Medulla oblongata (tissue), 1 donor: ENCODE measurements around the gene AFG1L.
"Not testable (repeated sequence)": the region's sequence is repeated elsewhere in the genome, so short reads cannot be mapped to it uniquely, and the experiment has no call there.

Experiments
- DNase-seq: peaks from one replicate; pipeline ENCODE4 v3.0.0-alpha.2; 2015; ENCODE audit errors: extremely low spot score

Gene AFG1L

DNA sequence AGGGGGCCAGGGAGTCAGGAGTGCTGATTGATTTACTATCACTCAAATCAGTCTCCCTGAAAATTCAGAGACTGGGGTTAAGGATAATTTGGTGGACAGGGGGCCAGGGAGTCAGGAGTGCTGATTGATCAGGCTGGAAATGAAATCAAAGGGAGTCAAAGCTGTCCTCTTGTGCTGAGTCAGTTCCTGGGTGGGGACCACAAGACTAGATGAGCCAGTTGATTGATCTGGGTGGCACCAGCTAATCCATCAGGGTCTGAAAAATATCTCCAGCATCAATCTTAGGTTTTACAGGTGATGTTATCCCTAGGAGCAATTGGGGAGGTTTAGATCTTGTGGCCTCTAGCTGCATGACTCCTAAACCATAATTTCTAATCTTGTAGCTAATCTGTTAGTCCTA lies 6.1 kb upstream of the AFG1L start:
- no peak for DNase-seq

DNA sequence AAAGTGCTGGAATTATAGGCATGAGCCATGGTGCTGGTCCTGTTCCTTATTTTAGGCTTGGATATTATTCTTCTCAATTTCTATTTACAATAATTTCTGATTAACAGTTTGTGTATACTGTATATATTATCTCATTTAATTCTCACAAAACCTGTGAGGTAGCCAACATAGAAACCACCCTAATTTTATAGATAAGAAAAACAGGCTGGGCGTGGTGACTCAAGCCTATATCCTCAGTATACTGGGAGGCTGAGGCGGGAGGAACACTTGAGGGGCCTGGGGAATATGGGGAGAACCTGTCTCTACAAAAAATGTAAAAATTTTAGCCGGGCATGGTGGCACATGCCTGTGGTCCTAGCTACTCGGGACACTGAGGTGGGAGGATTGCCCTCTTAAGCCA lies 3.8 kb upstream of the AFG1L start:
- DNase-seq: no peak

DNA sequence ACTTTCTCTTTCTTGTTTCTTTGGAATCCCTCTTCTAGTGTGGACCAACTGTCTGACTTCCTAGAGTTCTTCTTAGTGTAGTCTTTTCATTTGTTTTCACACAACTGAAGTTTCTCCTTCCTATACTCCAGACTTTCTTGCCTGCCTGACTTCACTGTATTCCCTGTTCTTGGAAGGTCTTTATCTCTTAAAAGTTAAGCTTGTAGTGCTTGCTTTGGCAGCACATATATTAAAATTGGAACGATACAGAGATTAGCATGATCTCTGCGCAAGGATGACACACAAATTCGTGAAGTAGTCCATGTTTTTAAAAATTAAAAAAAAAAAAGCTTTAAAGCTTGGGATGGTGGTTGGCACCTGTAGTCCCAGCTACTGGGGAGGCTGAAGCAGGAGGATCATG lies 2.3 kb upstream of the AFG1L start:
- DNase-seq: not testable (repeated sequence)

DNA sequence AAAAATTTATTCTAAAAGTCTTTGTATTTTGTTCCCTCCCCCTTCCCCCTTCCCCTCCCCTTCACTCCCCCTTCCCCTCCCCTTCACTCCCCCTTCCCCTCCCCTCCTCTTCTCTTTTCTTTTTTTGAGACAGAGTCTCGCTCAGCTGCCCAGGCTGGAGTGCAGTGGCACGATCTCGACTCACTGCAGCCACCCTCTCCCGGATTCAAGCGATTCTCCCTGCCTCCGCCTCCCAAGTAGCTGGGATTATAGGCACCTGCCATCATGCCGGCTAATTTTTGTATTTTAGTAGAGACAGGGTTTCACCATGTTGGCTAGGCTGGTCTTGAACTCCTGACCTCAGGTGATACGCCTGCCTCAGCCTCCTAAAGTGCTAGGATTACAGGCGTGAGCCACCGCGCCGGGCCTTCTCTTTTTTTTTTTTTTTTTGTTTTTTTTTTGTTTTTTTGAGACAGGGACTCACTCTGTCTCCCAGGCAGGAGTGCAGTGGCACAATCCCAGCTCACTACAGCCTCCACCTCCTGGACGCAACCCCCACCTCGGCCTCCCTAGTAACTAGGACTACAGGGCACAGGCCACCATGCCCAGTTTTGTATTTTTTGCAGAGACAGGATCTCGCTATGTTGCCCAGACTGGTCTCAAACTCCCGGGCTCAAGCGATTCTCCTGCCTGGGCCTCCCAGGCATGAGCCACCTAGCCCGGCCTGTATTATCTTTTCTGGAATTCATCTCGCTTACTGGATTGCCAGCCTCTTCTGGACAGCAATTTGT lies 1.1 kb upstream of the AFG1L start:
- no peak for DNase-seq

DNA sequence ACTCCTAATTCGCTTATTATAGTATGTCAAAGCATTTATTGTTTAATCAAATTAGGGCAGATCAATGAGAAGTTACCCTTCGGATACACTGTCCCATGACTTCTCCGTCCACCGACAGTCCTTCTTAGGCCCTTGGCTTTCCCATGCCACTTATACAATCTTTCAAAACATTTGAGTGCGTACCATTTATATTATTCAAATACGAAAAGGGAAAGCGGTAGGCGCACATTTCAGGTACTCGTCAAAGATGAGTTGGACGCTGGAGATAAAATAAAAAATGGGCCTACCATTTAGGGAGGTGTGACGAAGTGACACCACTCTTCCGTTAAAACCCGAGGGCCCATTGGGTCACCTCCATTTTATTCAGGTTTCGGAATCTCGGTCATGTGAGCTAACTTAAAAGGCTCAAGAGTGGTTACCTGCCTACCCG lies 542 bp upstream of the AFG1L start:
- no peak for DNase-seq

DNA sequence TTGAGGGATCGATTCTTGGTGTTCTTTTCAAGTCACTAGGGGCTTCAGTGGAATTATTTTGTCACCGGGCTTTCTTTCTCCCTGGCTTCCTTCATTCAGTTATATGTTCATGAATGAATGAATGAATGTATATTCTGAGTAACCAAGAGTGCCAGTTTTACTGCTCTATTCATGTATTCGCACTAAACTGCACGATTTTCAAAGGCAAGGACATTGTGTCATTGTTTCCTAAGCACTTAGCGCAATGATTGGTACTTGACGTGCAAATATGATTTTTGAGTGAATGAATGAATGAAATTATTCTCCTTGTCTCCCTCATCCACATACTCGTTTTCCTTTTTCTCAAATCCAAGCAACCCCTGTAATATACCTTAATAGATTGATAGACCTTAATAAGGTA lies 822 bp downstream of the AFG1L start:
- DNase-seq: no peak

DNA sequence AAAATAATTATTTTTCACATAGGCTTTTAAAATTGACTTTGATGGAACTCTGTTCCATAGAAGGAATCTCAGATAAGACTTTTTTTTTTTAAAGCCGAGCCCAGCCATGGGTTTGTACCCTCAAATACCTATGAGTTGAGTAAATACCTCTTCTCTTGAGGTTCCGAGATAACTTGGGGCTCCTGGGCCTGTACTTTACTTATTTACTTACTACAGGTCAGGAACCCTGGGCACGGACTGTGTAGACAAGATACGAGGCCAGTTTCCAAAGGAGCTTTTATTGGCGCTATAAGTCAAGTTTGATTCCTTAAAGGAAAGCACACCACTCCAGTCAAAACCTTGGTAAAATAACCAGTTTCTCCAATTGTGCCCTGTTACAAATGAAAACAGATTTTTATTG lies 7.5 kb downstream of the AFG1L start:
- no peak for DNase-seq

DNA sequence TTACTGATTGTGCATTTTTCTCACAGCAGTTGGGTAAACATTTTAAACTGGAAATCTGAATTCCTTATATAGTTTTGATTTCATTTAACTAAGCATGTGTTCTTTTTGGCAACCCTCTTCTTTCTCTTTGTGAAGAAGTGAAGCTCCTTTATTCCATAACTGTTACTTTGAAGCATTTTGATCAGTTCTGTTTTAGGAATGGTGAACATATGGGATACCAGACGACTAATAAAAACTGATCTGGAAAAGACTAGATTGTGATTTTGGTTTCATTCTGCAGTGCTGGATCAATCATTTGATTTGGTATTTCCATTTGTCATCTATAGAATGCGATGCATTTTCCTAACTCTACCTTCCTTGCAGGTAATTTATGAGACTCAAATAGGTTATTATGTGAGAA lies 9.8 kb downstream of the AFG1L start:
- DNase-seq: no peak

DNA sequence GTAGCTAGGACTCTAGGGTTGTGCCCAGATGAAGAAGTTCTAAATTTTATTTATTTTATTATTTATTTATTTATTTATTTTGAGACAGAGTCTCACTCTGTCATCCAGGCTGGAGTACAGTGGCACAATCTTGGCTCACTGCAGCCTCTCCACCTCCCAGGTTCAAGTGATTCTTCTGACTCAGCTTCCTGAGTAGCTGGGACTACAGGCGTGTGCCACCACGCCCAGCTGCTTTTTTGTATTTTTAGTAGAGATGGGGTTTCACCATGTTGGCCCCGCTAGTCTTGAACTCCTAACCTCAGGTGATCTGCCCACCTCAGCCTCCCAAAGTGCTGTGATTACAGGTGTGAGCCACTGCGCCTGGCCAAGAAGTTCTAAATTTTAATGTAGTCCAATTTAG lies 13.8 kb downstream of the AFG1L start:
- DNase-seq: not testable (repeated sequence)

DNA sequence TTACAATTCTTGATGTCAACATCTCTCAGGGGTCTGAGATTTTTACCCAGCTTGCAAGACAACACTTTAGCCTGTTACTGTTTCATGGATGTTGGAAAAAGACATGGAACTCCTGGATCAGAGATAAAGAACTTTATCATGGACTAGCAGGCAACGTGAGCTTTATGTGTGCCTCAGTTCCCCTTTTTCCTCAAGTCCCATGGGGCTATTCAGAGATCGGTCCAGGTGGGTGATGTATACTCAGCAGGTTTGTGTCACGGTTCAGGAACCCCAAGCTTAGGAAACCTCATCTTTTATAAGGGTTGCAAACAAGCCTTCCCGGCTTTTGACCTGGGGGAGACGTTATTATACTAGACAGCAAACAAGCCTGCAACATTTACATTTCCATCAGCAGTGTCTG lies 15.0 kb downstream of the AFG1L start:
- DNase-seq: no peak

DNA sequence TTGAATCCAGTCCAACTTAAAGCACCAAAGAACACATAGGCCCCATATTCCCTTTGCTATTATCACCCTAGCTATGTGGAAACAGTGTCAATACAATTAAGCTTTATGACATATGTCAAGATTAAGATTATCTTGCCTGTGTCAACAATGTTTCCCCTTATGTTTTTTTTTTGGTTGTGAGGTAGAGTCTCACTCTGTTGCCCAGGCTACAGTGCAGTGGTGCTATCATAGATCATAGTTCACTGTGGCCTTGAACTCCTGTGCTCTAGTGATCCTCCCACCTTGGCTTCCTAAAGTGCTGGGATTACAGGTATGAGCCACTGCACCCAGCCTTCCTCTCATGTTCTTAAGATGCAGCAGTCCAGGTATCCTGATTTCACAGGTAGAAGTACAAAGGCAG lies 17.8 kb downstream of the AFG1L start:
- no peak for DNase-seq

DNA sequence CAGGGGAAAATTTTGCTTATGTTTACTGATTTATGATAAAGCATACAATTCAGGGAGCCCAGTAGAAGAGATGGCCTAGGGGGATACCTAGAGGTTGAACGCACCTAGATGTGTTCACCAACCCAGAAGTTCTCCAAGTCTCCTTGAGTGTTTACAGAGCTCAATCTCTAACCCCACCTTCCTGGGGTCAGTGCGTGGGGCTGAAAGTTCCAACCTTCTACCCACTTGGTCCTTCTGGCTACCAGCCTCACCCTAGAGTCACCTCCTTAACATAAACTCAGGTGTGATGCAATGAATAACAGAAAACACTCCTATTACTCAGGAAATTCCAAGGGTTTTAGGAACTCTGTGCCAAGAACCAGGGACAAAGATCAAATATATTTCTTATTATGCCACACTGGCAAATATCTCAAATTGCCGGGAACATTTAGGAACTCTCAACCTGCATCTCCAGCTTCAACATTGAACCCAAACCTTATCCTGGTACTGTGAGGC lies 26.4 kb downstream of the AFG1L start:
- DNase-seq: no peak

DNA sequence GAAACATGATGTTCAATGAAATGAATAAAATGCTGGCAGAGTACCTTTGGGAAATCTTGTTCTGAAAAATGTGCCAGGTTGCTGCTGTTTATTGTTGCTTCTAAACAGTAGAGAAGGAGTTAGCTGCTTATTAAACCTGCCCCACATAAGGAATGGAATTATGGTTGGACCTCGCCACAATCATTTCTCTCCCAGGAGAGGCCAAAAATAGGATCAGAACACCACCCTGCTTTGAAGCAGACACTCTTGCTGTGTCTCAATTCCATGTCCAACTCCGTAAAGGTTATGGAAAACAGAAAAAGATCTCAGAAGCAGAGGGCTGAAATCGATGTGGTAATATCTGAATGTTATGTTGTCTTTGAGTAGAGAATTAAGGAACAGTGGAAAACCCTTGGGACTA lies 27.9 kb downstream of the AFG1L start:
- no peak for DNase-seq

DNA sequence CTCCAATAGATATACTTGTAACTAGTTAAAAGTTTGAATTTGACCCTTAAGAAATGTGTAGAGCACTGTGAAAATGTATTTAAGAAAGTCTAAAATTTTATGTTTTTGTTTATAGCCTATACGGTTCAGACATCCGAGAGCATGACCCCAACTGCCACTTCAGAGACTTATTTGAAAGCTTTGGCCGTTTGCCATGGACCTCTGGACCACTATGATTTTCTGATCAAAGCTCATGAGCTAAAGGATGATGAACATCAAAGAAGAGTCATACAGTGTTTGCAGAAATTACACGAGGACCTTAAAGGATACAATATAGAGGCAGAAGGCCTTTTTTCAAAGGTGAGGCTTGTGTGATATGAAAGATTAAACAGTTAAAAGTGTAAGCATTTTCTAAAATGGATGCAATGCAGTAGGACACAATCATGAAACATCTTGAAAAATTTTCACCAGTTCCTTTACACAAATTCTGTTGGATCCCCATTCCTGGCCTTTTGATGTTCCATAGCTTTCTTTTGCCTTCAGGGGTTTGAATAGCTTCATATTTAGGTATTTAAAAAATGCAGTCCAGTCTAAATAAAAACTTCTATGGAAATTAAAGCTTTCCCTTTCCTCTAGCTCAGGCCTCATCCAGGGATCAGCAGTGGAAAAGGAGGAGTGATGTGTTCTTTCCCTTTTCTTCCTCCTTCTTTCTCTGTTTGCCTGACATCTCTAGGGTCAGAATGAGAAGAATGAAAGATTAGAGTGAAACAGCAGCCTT lies 29.0 kb downstream of the AFG1L start:
- no peak for DNase-seq

DNA sequence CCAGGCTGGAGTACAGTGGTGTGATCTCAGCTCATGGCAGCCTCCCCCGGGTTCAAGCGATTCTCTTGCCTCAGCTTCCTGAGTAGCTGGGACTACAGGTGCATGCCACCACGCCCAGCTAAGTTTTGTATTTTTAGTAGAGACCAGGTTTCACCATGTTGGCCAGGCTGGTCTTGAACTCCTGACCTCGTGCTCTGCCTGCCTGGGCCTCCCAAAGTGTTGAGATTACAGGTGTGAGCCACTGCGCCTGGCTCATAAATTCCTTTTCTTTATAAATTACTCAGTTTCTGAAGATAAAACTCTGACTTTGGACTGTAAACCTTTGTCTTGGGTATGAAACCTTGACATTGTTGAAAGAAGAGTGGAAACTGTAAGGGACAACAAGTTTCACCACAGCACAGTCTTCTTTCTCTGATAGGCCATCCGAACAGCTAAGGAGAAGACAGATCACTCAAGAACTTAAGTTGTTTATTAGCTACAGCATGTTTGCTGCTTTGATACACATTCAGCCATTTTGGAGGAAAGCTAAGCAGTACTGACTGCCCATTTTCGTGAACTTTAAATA lies 35.4 kb downstream of the AFG1L start:
- not testable (repeated sequence) for DNase-seq

DNA sequence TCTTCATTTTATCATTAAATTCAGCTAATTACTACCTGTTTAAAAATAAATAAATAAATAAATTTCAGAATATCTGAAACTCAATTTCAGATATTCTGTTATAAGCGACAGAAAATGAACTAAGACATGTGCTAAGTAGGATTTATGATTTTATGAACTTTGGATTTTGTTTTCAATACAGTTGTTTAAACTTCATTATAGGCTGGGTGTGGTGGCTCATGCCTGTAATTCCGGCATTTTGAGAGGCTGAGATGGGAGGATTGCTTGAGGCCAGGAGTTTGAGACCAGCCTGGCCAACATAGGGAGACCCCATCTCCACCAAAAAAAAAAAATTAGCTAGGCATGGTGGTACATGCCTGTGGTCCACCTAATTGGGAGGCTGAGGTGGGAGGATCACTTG lies 36.0 kb downstream of the AFG1L start:
- DNase-seq: no peak

DNA sequence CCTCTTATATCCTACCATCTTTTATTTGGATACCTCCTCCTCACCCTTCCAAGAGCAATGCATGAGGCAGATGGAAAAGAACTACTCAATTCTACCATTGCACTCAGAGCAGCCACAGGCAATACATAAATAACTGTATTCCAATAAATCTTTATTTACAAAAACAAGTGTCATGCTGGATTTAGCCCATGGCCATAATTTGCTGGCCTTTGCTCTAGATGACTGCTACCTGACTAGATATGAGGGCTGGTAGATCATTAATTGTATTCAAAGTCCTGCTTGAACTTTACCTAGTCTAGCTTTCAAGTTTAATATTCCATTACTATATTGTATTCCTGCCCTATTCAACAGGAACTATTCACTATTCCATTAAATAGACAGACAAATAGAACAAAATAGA lies 37.1 kb downstream of the AFG1L start:
- DNase-seq: no peak

DNA sequence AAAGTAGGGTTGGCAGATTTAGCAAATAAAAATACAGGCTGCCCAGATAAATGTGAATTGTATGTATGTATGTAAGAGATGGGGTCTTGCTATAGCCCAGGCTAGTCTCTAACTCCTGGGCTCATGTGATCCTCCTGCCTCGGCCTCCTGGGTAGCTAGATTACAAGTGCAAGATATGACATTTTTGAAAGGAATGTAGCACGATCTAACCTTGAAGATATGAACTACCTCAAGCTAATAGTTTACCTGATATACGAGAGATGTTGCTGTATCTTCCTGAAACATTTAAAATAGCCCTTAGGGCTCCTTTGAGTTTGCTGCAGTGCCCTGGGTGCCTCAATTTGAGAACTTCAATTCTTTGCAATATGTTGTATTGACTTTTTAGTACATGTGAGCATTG lies 42.1 kb downstream of the AFG1L start:
- no peak for DNase-seq

DNA sequence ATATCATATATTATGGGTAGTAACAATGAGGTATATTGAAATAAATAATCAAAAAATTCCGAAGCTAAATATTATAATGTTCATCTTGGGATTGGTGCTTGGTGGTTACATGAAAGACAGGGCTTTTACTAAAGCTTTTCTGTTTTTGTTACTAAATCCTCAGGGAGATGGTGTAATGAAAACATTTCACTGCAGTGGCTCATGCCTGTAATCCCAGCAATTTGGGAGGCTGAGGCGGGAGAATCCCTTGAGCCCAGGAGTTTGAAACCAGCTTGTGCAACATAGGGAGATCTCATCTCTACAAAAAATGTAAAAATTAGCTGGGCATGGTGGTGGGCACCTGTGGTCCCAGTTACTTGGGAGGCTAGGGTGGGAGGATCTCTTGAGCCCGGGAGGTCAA lies 42.9 kb downstream of the AFG1L start:
- no peak for DNase-seq

DNA sequence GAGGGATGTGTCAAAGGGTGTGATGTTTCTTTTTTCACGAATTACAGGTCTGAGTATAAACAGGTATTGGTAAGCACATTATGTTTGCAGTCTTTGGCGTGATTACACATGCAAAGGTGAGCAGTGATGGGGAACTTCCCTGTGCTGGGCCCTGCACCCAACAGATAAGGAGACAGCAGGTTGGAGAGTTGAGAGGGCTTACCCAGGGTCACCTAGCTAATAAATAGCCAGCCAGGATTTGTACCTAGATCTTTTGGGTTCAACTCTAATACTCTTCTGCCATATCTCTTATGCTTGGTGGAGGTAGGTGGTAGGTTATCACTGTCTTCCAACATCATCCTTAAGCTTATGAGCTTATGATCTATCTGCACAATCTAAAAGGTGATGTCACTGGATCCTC lies 46.5 kb downstream of the AFG1L start:
- no peak for DNase-seq

DNA sequence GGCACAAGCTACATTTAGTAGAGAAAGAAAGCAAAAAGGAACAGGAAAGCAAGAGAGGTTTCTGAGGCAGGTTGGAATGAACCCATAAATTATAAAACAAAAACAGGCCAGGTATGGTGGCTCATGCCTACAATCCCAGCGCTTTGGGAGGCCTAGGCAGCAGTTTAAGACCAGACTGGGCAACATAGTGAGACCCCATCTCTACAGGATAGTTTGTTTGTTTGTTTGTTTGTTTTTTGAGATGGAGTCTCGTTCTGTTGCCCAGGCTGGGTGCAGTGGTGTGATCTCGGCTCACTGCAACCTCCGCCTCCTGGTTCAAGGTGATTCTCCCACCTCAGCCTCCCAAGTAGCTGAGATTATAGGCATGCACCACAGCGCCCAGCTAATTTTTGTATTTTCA lies 49.0 kb downstream of the AFG1L start:
- DNase-seq: no peak

DNA sequence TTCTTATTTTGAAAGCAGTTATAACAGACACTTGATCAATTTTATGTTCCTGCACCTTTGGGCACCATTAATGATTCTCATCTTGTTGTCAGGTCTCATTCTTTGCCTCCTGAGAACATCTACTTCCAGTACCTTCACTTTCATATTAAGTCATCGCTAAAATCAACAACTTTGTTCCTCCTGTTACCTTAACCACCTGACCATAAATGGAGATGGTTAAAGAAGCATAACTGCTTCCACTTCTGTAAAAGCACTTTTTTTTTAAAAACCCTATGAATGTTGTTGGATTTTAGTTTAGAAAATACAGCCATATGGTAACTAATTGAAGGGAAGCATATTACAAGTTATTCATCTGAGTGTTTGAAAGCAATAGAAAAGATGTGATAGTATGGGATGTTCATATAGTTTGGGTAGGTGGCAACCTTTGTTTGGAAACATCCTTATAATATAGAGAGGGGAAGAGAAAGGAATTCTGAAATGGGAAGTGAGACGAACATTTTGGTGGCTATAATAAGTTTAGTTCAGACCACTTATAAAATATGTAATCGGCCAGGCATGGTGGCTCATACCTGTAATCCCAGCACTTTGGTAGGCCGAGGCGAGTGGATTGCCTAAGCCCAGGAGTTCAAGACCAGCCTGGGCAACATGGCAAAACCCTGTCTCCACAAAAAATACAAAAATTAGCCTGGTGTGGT lies 53.9 kb downstream of the AFG1L start:
- DNase-seq: no peak
